MCF 10A (cell line): Measurements from ENCODE around the gene TMEM171. TPM values are rescaled to one million over a fixed set of nuclear protein-coding genes. Genes with fewer than 3 reads are reported as not detected.

Experiments
- BruUV-seq: library from RNA; stranded (reverse); fragments of 400-500 nt; replicated peaks from 2 replicates; lab custom pipeline; 2021; lab: Mats Ljungman, UMichigan
- CTCF ChIA-PET: fragments of 300-600 bp; sonication (Branson Sonifier 250); formaldehyde crosslinking; extraction: SDS; loops from one replicate; lab custom pipeline; 2021; ENCODE audit warnings: antibody characterized with exemption, inconsistent platforms; lab: Yijun Ruan, JAX
- POLR2A ChIA-PET: fragments of 300-600, 350-650 bp; sonication (Branson Sonifier 250); formaldehyde crosslinking; extraction: SDS; loops from one replicate; lab custom pipeline; 2020; ENCODE audit warnings: antibody characterized with exemption, inconsistent platforms; lab: Yijun Ruan, JAX
- DNase-seq: peaks from one replicate; pipeline ENCODE4 v3.0.0-alpha.2; 2018; ENCODE audit not compliant: unreplicated experiment
- H3K27ac Mint-ChIP-seq: one replicate; pipeline ENCODE4 v1.8.0; 2022; ENCODE audit warnings: mild to moderate bottlenecking, low read depth, mixed read lengths; ENCODE audit not compliant: unreplicated experiment
- H3K27me3 Mint-ChIP-seq: one replicate; pipeline ENCODE4 v1.8.0; 2022; ENCODE audit warnings: mixed read lengths; ENCODE audit not compliant: insufficient read depth, unreplicated experiment
- H3K36me3 Mint-ChIP-seq: one replicate; pipeline ENCODE4 v1.8.0; 2022; ENCODE audit warnings: mild to moderate bottlenecking, moderate library complexity, mixed read lengths; ENCODE audit not compliant: insufficient read depth, unreplicated experiment
- H3K4me1 Mint-ChIP-seq: one replicate; pipeline ENCODE4 v1.8.0; 2022; ENCODE audit warnings: mixed read lengths; ENCODE audit not compliant: insufficient read depth, unreplicated experiment
- H3K4me3 Mint-ChIP-seq: one replicate; pipeline ENCODE4 v1.8.0; 2022; ENCODE audit warnings: mild to moderate bottlenecking, moderate library complexity, mixed read lengths; ENCODE audit not compliant: unreplicated experiment
- H3K9me3 Mint-ChIP-seq: one replicate; pipeline ENCODE4 v1.8.0; 2022; ENCODE audit warnings: mixed read lengths; ENCODE audit not compliant: unreplicated experiment
- CTCF ChIP-seq: fragments of 200-600 bp; IDR thresholded peaks from one replicate; pipeline ENCODE4 v1.8.0; 2022; ENCODE audit warnings: antibody characterized with exemption, mild to moderate bottlenecking; ENCODE audit not compliant: unreplicated experiment
- intact Hi-C: fragments of 100-400 bp; cut with micrococcal nuclease; formaldehyde crosslinking; loops from 2 replicates; pipeline ENCODE4 v1.14.1; 2022
- total RNA-seq: library from RNA; stranded (reverse); gene quantifications from 2 replicates; pipeline ENCODE4 v1.2.3, GENCODE V29; 2022

TMEM171 gene
- total RNA-seq, 1 experiment from 2014 or later, result 0.75 TPM

GRCh38 chr5:73093943-73094342 is 26.4 kb upstream of the TMEM171 start:
- peak; percentile 81 for DNase-seq
- H3K4me3 Mint-ChIP-seq, result peak overlapping the region; percentile 51
- no peaks in the 10 kb centered on the region for H3K27me3 Mint-ChIP-seq
- peaks cover 8% of the 10 kb centered on the region for H3K4me1 Mint-ChIP-seq
- peak overlapping the region; percentile 90 for H3K27ac Mint-ChIP-seq
- CTCF ChIA-PET, result interaction anchor here (0.6 to 1.8 kb wide), 8 partner anchors 33 to 403 kb away, joined by 3 to 9 read pairs (median 4); no protein-coding TSS in a partner anchor
- POLR2A ChIA-PET, result interaction anchor here (0.6 to 2.2 kb wide), 10 partner anchors 9 to 470 kb away, joined by 3 to 13 read pairs (median 4); partner anchors contain the start of gene FOXD1
- no peaks in the 10 kb centered on the region for H3K9me3 Mint-ChIP-seq
- TF ChIP-seq CTCF, result no peak
- peaks cover 17% of the 10 kb centered on the region for H3K36me3 Mint-ChIP-seq
- no TSS peak for BruUV-seq
- intact Hi-C loops, result no loop called here

- ChIA-PET CTCF (interaction anchor here (0.6 to 1.8 kb wide), 10 partner anchors 11 to 402 kb away, joined by 3 to 9 read pairs (median 4); partner anchors contain the start of gene FCHO2), POLR2A (interaction anchor here (0.6 to 2.2 kb wide), 10 partner anchors 8 to 402 kb away, joined by 3 to 13 read pairs (median 4); partner anchors contain the start of gene FOXD1)
- H3K9me3 Mint-ChIP-seq, result no peaks in the 10 kb centered on the region
- H3K27ac Mint-ChIP-seq, result no peak overlapping the region
- H3K36me3 Mint-ChIP-seq, result peaks cover 14% of the 10 kb centered on the region
- no TSS peak for BruUV-seq
- no peak for DNase-seq
- intact Hi-C loops, result no loop called here
- TF ChIP-seq CTCF, result no peak
- peaks cover 8% of the 10 kb centered on the region for H3K4me1 Mint-ChIP-seq
- no peak overlapping the region for H3K4me3 Mint-ChIP-seq
- no peaks in the 10 kb centered on the region for H3K27me3 Mint-ChIP-seq
These were observed 26.0 kb upstream of the TMEM171 start for GRCh38 chr5:73094415-73094814.

- H3K36me3 Mint-ChIP-seq, result peaks cover 14% of the 10 kb centered on the region
- CTCF ChIA-PET, result interaction anchor here (0.8 to 1.1 kb wide), 3 partner anchors 106 to 355 kb away, joined by 3 to 4 read pairs (median 4); no protein-coding TSS in a partner anchor
These were observed 24.7 kb upstream of the TMEM171 start for GRCh38 chr5:73095564-73096238.

More at GRCh38 chr5:73095564-73096238, 24.7 kb upstream of the TMEM171 start:
- H3K4me1 Mint-ChIP-seq, result peaks cover 8% of the 10 kb centered on the region
- POLR2A ChIA-PET, result interaction anchor here (0.6 to 2.3 kb wide), 5 partner anchors 16 to 353 kb away, joined by 3 to 8 read pairs (median 5); partner anchors contain the start of gene FOXD1
- BruUV-seq, result no TSS peak
- intact Hi-C loops, result no loop called here
- no peak for TF ChIP-seq CTCF
- H3K27ac Mint-ChIP-seq, result no peak overlapping the region
- no peaks in the 10 kb centered on the region for H3K9me3 Mint-ChIP-seq
- DNase-seq, result no peak
- no peak overlapping the region for H3K4me3 Mint-ChIP-seq
- no peaks in the 10 kb centered on the region for H3K27me3 Mint-ChIP-seq
